Thoracic aorta (tissue), 2 donors: ENCODE data around the gene CLASP1. TPM values are rescaled to one million over a fixed set of nuclear protein-coding genes. Genes with fewer than 3 reads are reported as not detected.

Source experiments
- ATAC-seq: fragments of 150-250 bp; one replicate; pipeline ENCODE4 v1.8.0; 2017; ENCODE audit warnings: low read depth; ENCODE audit not compliant: insufficient number of reproducible peaks, low FRiP score
- DNase-seq: peaks from one replicate; pipeline ENCODE4 v3.0.0-alpha.2; 2020; ENCODE audit warnings: low spot score
- H3K27ac ChIP-seq, 2 donors: fragments of 200-600 bp; sonication (generic); 1 replicate in 1 of 2; 2 replicates in 1 of 2; pipeline ENCODE4 v1.5.1; 2016; ENCODE audit warnings: mild to moderate bottlenecking in 2 of 2, moderate library complexity in 2 of 2
- H3K27me3 ChIP-seq: fragments of 200-600 bp; sonication (generic); replicated peaks from 2 replicates; pipeline ENCODE4 v1.6.0; 2016; ENCODE audit warnings: mild to moderate bottlenecking; ENCODE audit not compliant: insufficient read depth
- H3K36me3 ChIP-seq: fragments of 200-600 bp; sonication (generic); one replicate; pipeline ENCODE4 v1.5.1; 2016
- H3K4me1 ChIP-seq, 2 donors: fragments of 200-600 bp; sonication (generic); 1 replicate in 1 of 2; 2 replicates in 1 of 2; pipeline versions ENCODE4 v1.5.1 to v1.6.0; 2016; ENCODE audit warnings: low read depth in 2 of 2, mild to moderate bottlenecking in 1 of 2; ENCODE audit not compliant: control insufficient read depth in 1 of 2
- H3K4me3 ChIP-seq: fragments of 200-600 bp; sonication (generic); 2 replicates; pipeline ENCODE4 v1.5.1; 2016; ENCODE audit warnings: mild to moderate bottlenecking
- H3K9me3 ChIP-seq: fragments of 200-600 bp; sonication (generic); 2 replicates; pipeline ENCODE4 v1.5.1; 2016
- total RNA-seq, 2 donors: library from RNA; depleted of rRNA; stranded (reverse); fragments of >200 nt; gene quantifications; one replicate each; pipeline versions ENCODE4 v1.1.0 to v1.2.3, GENCODE V29; 2016
- TF ChIP-seq, protein P1 (sequence below): fragments of 200-600 bp; sonication (generic); IDR thresholded peaks from one replicate; pipeline ENCODE4 v1.5.1; 2019; ENCODE audit warnings: antibody characterized with exemption

Gene CLASP1
- total RNA-seq, 2 donors from 2014 or later = 69.7 to 113 TPM

DNA sequence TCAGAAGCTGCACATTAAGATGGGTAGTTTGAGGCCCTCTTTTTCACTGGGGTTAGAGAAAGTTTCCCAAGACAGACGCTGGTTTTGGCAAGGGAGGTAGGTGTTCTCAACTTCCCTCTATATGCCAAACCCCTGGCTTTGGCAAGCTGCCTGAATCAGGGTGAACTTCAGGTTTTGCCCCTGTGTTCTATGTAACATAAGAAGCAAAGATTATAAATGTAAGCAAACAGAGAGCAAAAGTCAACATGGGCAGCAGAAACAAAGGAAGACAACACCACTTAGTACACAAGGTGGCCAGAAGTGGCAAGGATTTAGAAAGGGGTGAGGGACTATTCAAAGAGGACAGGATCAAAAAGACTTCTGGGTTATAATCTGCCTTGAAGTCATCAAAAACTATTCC, 293.8 kb downstream of the CLASP1 start:
- ATAC-seq = no peak
- H3K27me3 ChIP-seq = no peaks in the 10 kb centered on the region
- peak overlapping the region; percentile 39 to 69 for H3K27ac ChIP-seq
- H3K4me1 ChIP-seq = peaks cover 7 to 44% of the 10 kb centered on the region in 2 donors
- DNase-seq = no peak
- no peaks in the 10 kb centered on the region for H3K9me3 ChIP-seq
- TF ChIP-seq, protein P1, sequence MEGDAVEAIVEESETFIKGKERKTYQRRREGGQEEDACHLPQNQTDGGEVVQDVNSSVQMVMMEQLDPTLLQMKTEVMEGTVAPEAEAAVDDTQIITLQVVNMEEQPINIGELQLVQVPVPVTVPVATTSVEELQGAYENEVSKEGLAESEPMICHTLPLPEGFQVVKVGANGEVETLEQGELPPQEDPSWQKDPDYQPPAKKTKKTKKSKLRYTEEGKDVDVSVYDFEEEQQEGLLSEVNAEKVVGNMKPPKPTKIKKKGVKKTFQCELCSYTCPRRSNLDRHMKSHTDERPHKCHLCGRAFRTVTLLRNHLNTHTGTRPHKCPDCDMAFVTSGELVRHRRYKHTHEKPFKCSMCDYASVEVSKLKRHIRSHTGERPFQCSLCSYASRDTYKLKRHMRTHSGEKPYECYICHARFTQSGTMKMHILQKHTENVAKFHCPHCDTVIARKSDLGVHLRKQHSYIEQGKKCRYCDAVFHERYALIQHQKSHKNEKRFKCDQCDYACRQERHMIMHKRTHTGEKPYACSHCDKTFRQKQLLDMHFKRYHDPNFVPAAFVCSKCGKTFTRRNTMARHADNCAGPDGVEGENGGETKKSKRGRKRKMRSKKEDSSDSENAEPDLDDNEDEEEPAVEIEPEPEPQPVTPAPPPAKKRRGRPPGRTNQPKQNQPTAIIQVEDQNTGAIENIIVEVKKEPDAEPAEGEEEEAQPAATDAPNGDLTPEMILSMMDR = no peak
- H3K36me3 ChIP-seq = peaks cover 27% of the 10 kb centered on the region
- H3K4me3 ChIP-seq = no peak overlapping the region

DNA sequence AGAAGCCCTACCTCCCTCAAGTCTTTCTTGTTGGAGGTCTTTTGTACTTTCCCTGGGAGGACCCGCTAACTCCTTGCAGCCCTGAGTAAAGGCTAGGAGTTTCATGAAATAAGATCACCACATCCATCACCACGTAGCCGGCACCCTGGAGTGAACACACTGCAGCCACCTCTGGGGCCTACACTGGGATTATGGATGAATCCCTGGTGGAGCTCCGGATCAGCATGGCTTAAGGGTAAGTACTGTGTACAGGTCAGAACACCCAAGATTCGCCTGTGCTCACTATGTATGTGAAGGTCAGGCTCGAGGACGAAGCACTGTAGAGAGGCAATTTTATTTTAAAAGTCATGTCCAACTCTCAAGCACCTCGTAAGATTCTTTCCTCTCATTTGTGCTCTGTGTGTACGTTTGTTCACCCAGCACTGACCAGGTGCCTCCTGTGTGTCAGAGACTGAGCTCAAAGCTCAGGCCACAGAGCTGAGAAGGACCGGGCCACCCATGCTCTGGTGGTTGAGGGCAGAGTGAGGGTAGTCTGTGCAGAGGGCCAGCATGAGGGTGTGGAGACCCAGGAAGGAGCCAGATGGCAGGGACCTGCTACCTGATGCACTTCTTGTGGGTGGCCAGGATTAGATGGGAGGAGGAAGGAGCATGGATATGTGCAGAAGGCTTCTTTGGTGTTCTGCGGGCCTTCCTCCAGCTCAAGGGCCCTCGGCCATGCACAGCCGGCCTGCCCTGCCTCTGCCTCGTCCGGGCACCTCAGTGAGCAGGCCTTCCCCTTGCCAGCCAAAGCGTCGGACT, 297.5 kb downstream of the CLASP1 start:
- Histone ChIP-seq H3K9me3 (no peaks in the 10 kb centered on the region), H3K27ac (no peak overlapping the region), H3K36me3 (peaks cover 54% of the 10 kb centered on the region), H3K27me3 (no peaks in the 10 kb centered on the region), H3K4me3 (no peak overlapping the region), H3K4me1 (peaks cover 0 to 23% of the 10 kb centered on the region in 2 donors)
- ATAC-seq (no peak), DNase-seq (no peak)
- TF ChIP-seq, protein P1 = no peak

DNA sequence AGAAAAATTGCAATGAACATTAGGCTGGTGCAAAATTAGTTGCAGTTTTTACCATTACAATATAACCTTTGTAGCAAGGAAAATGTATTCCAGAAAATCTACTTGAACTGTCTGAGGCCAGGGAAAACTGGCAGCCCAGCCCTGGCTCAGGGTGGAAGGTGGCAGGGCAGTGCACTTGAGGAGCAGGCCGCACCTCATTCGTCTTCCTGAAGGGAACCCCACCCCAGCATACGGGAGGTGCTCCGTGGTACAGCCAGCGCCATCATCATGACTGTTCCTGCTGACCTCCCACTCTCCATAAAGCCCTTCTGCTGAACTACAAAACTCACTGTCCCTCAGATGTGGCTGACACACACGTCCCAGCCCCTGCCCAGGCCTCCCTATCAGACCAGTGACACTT, 298.4 kb downstream of the CLASP1 start:
- Histone ChIP-seq H3K36me3 (peaks cover 60% of the 10 kb centered on the region), H3K4me1 (peaks cover 0 to 15% of the 10 kb centered on the region in 2 donors), H3K27me3 (no peaks in the 10 kb centered on the region), H3K27ac (no peak overlapping the region), H3K9me3 (no peaks in the 10 kb centered on the region), H3K4me3 (no peak overlapping the region)
- TF ChIP-seq, protein P1 = no peak
- DNase-seq (no peak), ATAC-seq (no peak)

DNA sequence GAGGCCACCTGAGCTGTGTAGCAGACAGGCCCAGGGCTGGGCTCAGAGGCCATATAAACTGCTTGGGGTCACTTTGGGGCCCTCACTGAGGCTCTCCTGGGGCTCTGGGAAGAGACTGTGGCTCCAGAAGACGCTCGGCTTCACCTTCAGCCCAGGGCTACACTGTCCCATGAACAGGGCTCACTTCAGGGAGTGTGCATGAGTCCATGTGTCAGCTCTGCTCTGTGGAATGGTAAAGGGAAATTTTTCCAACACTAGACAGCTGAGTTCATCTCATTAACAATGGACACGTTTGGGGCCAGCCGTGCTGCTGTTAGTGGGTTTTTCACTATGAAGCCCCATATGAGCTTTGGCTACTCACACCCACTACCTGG, 298.9 kb downstream of the CLASP1 start:
- Histone ChIP-seq H3K36me3 (peaks cover 65% of the 10 kb centered on the region), H3K27me3 (no peaks in the 10 kb centered on the region), H3K27ac (peak overlapping the region in 1 of 2 donors; percentile 2), H3K9me3 (no peaks in the 10 kb centered on the region), H3K4me3 (no peak overlapping the region), H3K4me1 (peaks cover 0 to 11% of the 10 kb centered on the region in 2 donors)
- TF ChIP-seq, protein P1 = no peak
- ATAC-seq (no peak), DNase-seq (no peak)

DNA sequence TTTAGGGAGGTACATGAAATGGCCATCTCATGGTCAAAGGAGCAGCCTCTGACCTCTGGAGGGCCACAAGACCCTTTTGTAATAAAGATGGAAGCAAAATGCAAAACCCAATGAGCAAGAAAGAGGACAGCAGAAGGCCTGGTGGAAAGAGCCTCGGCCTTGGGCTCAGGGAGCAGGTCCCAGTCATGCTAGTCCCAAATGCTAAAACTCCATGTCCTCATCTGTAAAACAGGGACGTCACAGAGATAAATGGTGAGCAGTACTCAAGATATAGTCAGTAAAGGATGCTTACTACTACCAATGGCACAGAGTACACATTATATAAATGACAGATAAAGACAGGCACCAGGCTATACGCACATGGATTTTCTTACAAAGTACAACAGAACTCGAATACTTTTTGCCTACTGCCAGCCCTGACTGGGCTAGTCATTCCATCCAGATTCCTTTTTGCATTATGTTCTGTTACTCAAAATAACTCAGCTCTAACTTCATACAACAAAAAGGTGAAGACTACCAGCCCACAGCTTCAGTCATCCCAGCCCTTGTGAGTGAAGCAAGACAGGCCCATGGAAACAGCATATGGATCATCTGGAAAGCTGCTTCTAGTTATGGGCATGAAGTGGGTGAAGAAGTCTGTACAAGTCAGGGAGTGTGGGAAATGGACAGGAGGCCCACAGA, 299.4 kb downstream of the CLASP1 start:
- H3K27me3 ChIP-seq = no peaks in the 10 kb centered on the region
- peaks cover 0 to 6% of the 10 kb centered on the region in 2 donors for H3K4me1 ChIP-seq
- H3K36me3 ChIP-seq = peaks cover 68% of the 10 kb centered on the region
- TF ChIP-seq, protein P1 = no peak
- H3K9me3 ChIP-seq = no peaks in the 10 kb centered on the region
- DNase-seq (no peak), ATAC-seq (no peak)
- no peak overlapping the region for H3K4me3 ChIP-seq
- peak overlapping the region in 1 of 2 donors; percentile 15 for H3K27ac ChIP-seq
